HL-60 (cell line): ENCODE data around the gene PER1.

Experiments
- DNase-seq, 2 experiments: peaks; one replicate each; pipeline ENCODE4 v3.0.0-alpha.2; 2010 to 2020; ENCODE audit warnings: low read depth in 1 of 2, low spot score in 1 of 2
- H3K27ac ChIP-seq: fragments of 250-450 bp; sonication (Bioruptor Pico); replicated peaks from 2 replicates; pipeline ENCODE4 v1.5.1; 2020; ENCODE audit warnings: mild to moderate bottlenecking, moderate library complexity
- H3K27me3 ChIP-seq: fragments of 250-450 bp; sonication (Bioruptor Pico); 2 replicates; pipeline ENCODE4 v1.5.1; 2021; ENCODE audit warnings: mild to moderate bottlenecking, moderate library complexity; ENCODE audit not compliant: insufficient read depth, poor library complexity, severe bottlenecking
- H3K4me3 ChIP-seq: replicated peaks from 2 replicates; pipeline ENCODE4 v1.5.1; 2011; ENCODE audit warnings: mild to moderate bottlenecking, control low read depth, low read length; ENCODE audit not compliant: insufficient read depth
- CTCF ChIP-seq: IDR thresholded peaks from one replicate; pipeline ENCODE4 v1.5.1; 2011; ENCODE audit warnings: low read length, control low read depth, inconsistent platforms; ENCODE audit not compliant: insufficient read depth
- GABPA ChIP-seq: IDR thresholded peaks from 2 replicates; pipeline ENCODE4 v1.6.1; 2012; ENCODE audit warnings: low read depth
- POLR2AphosphoS5 ChIP-seq: IDR thresholded peaks from 2 replicates; pipeline ENCODE4 v1.6.1; 2012; ENCODE audit warnings: low read depth
- REST ChIP-seq: IDR thresholded peaks from 2 replicates; pipeline ENCODE4 v1.6.1; 2012; ENCODE audit warnings: low read depth; ENCODE audit not compliant: insufficient replicate concordance
- SPI1 ChIP-seq: IDR thresholded peaks from 2 replicates; pipeline ENCODE4 v1.6.1; 2012; ENCODE audit warnings: low read depth, mild to moderate bottlenecking, borderline replicate concordance

Gene PER1

GRCh38 chr17:8153031-8153451, 837 bp upstream of the PER1 start:
- H3K4me3 ChIP-seq, result no peak overlapping the region
- H3K27ac ChIP-seq, result no peak overlapping the region
- no peak for DNase-seq
- TF ChIP-seq GABPA (no peak), CTCF (no peak), REST (no peak), POLR2AphosphoS5 (no peak), SPI1 (no peak)
- H3K27me3 ChIP-seq, result no peaks in the 10 kb centered on the region

GRCh38 chr17:8151641-8152111, 528 bp downstream of the PER1 start:
- TF ChIP-seq REST, result no peak
- TF ChIP-seq CTCF, result no peak
- no peak for TF ChIP-seq POLR2AphosphoS5
- no peak for TF ChIP-seq GABPA
- no peak for TF ChIP-seq SPI1
- peak overlapping the region; percentile 49 for H3K4me3 ChIP-seq
- no peaks in the 10 kb centered on the region for H3K27me3 ChIP-seq
- peak overlapping the region; percentile 56 for H3K27ac ChIP-seq
- DNase-seq, result peak in 1 of 2 experiments; percentile 45

GRCh38 chr17:8151120-8151640, 1.0 kb downstream of the PER1 start:
- Histone ChIP-seq H3K27ac (peak overlapping the region; percentile 56), H3K4me3 (peak overlapping the region; percentile 49), H3K27me3 (no peaks in the 10 kb centered on the region)
- TF ChIP-seq REST, result no peak
- DNase-seq, result peak in 1 of 2 experiments; percentile 51
